IgD-negative memory B cell (primary cell): ENCODE results near the gene DEFB124. TPM values are rescaled to one million over a fixed set of nuclear protein-coding genes. Genes with fewer than 3 reads are reported as not detected.
"Not testable (repeated sequence)": the region's sequence is repeated elsewhere in the genome, so short reads cannot be mapped to it uniquely, and the experiment has no call there.

Experiments used
- H3K27ac Mint-ChIP-seq, 3 donors: one replicate each; pipeline ENCODE4 v1.8.0; 2020 to 2022; ENCODE audit warnings: mild to moderate bottlenecking in 3 of 3, mixed read lengths in 3 of 3, moderate library complexity in 1 of 3
- H3K27me3 Mint-ChIP-seq: one replicate; pipeline ENCODE4 v1.8.0; 2021; ENCODE audit warnings: mixed read lengths
- H3K36me3 Mint-ChIP-seq: one replicate; pipeline ENCODE4 v1.8.0; 2020; ENCODE audit warnings: mild to moderate bottlenecking, mixed read lengths
- H3K4me1 Mint-ChIP-seq, 3 donors: one replicate each; pipeline ENCODE4 v1.8.0; 2020 to 2022; ENCODE audit warnings: mixed read lengths in 3 of 3, mild to moderate bottlenecking in 1 of 3
- H3K4me3 Mint-ChIP-seq, 4 donors: one replicate each; pipeline ENCODE4 v1.8.0; 2020 to 2022; ENCODE audit warnings: mild to moderate bottlenecking in 4 of 4, mixed read lengths in 4 of 4, moderate library complexity in 3 of 4
- H3K9me3 Mint-ChIP-seq, 3 donors: one replicate each; pipeline ENCODE4 v1.8.0; 2020 to 2021; ENCODE audit warnings: mixed read lengths in 3 of 3, mild to moderate bottlenecking in 1 of 3
- polyA plus RNA-seq: library from polyadenylated mRNA; unstranded; fragments of 300-500 nt; fragmentation: Illumina TruSeq; gene quantifications from one replicate; pipeline ENCODE4 v1.2.3, GENCODE V29; 2021

DEFB124 gene
- polyA plus RNA-seq, 1 donor from 2014 or later, result not detected

- H3K4me1 Mint-ChIP-seq, result peaks cover 13 to 20% (median 14%) of the 10 kb centered on the region in 3 donors
- no peak overlapping the region for H3K4me3 Mint-ChIP-seq
- peaks cover 0 to 2% (median 0%) of the 10 kb centered on the region in 3 donors for H3K9me3 Mint-ChIP-seq
- peaks cover 2% of the 10 kb centered on the region for H3K36me3 Mint-ChIP-seq
- H3K27me3 Mint-ChIP-seq, result peaks cover 26% of the 10 kb centered on the region
- H3K27ac Mint-ChIP-seq, result no peak overlapping the region
Measured at GRCh38 chr20:31472395-31473330, 2.3 kb downstream of the DEFB124 start.

DNA sequence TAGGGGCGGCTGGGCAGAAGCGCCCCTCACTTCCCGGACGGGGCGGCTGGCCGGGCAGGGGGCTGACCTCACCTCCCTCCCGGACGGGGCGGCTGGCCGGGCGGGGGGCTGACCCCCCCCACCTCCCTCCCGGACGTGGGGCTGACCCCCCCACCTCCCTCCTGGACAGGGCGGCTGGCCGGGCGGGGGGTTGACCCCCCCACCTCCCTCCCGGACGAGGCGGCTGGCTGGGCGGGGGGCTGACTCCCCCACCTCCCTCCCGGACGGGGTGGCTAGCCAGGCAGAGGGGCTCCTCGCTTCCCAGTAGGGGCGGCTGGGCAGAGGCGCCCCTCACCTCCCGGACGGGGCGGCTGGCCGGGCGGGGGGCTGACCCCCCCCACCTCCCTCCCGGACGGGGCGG lies 4.0 kb downstream of the DEFB124 start:
- Mint-ChIP-seq H3K27me3 (peaks cover 11% of the 10 kb centered on the region), H3K4me1 (peaks cover 13 to 20% (median 14%) of the 10 kb centered on the region in 3 donors)
- H3K4me3 Mint-ChIP-seq, H3K27ac Mint-ChIP-seq, H3K36me3 Mint-ChIP-seq, H3K9me3 Mint-ChIP-seq: not testable (repeated sequence)

DNA sequence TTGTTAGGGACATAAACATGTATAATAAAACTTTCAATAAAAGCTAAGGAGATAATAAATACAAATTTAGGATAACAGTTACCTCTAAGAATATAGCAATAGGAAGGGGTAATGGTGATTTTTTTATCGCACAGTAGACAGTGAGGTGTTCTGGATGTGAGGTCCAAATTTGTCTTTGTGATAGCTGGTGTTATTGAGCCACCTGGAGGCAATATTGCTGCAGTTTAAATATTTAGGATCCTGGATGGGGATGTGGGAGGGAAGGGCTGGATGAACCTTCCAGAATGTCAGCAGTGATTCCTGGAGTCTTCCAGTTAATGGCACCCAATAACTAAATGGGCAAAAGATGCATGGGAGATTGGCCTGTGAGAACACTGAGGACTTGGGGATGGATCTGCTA lies 20.6 kb downstream of the DEFB124 start:
- no peak overlapping the region for H3K27ac Mint-ChIP-seq
- peaks cover 0 to 4% (median 2%) of the 10 kb centered on the region in 3 donors for H3K9me3 Mint-ChIP-seq
- no peak overlapping the region for H3K4me3 Mint-ChIP-seq
- H3K27me3 Mint-ChIP-seq, result peaks cover 12% of the 10 kb centered on the region
- H3K4me1 Mint-ChIP-seq, result no peaks in the 10 kb centered on the region
- H3K36me3 Mint-ChIP-seq, result no peaks in the 10 kb centered on the region

- no peak overlapping the region for H3K4me3 Mint-ChIP-seq
- peaks cover 10% of the 10 kb centered on the region for H3K27me3 Mint-ChIP-seq
- no peak overlapping the region for H3K27ac Mint-ChIP-seq
- H3K4me1 Mint-ChIP-seq, result peaks cover 0 to 4% (median 0%) of the 10 kb centered on the region in 3 donors
- peaks cover 2% of the 10 kb centered on the region for H3K36me3 Mint-ChIP-seq
- peaks cover 0 to 7% (median 2%) of the 10 kb centered on the region in 3 donors for H3K9me3 Mint-ChIP-seq
Measured at GRCh38 chr20:31452575-31452974, 22.4 kb downstream of the DEFB124 start.

- Mint-ChIP-seq H3K4me1 (peaks cover 0 to 4% (median 0%) of the 10 kb centered on the region in 3 donors), H3K36me3 (peaks cover 2% of the 10 kb centered on the region), H3K27me3 (peaks cover 13% of the 10 kb centered on the region), H3K4me3 (no peak overlapping the region), H3K9me3 (peaks cover 0 to 5% (median 2%) of the 10 kb centered on the region in 3 donors), H3K27ac (no peak overlapping the region)
Measured at GRCh38 chr20:31449511-31450414, 25.2 kb downstream of the DEFB124 start.

- H3K27ac Mint-ChIP-seq, result no peak overlapping the region
- H3K4me3 Mint-ChIP-seq, result no peak overlapping the region
- H3K4me1 Mint-ChIP-seq, result peaks cover 0 to 4% (median 0%) of the 10 kb centered on the region in 3 donors
- peaks cover 2% of the 10 kb centered on the region for H3K36me3 Mint-ChIP-seq
- H3K9me3 Mint-ChIP-seq, result peaks cover 0 to 3% (median 0%) of the 10 kb centered on the region in 3 donors
- H3K27me3 Mint-ChIP-seq, result peaks cover 8% of the 10 kb centered on the region
Measured at GRCh38 chr20:31446084-31446819, 28.7 kb downstream of the DEFB124 start.

DNA sequence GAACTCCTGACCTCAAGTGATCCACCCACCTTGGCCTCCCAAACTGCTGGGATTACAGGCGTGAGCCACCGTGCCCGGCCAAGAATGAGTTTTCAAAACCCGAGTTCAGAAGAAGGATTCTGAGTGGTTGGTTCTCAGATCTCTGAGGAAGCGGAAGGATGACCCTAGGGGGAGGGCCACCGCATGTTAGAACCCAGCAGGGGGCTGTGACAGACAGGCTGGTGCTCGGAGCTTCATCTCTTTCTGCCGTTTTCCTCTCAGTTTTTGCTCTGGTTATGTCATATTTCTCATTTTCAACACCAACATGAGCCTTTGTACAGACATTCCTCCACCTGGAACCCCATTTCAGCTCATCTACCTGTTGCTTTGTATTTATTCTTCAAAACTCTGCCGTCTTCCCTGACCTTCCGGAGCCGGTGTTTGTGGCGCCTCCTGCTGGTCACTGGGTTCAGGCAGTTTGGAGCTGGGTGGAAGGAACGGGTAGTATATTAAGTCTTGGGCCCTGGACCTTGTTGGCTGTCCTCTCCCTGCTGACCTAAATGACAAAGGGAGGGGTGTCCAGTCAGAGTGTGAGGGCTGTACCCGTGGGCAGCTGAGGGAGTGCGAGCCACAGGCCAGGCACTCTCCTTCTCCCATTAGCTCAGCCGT lies 34.8 kb downstream of the DEFB124 start, which contains the start of gene DEFB123:
Gene DEFB123 (plus strand): TSS at position 621 of the 648 bp plus-strand sequence. CDS start 67 bp downstream, outside the sequence.
- Mint-ChIP-seq H3K27ac (peak within 1 kb of the TSS in 1 of 3 donors; percentile 20), H3K36me3 (no peaks in the 10 kb centered on the region), H3K4me1 (no peaks in the 10 kb centered on the region), H3K27me3 (peaks cover 9% of the 10 kb centered on the region), H3K4me3 (no peak within 1 kb of the TSS), H3K9me3 (no peaks in the 10 kb centered on the region)

- H3K27ac Mint-ChIP-seq, result no peak overlapping the region
- peaks cover 11% of the 10 kb centered on the region for H3K27me3 Mint-ChIP-seq
- no peak overlapping the region for H3K4me3 Mint-ChIP-seq
- no peaks in the 10 kb centered on the region for H3K36me3 Mint-ChIP-seq
- no peaks in the 10 kb centered on the region for H3K4me1 Mint-ChIP-seq
- peaks cover 0 to 2% (median 0%) of the 10 kb centered on the region in 3 donors for H3K9me3 Mint-ChIP-seq
Measured at GRCh38 chr20:31430568-31431115, 44.3 kb downstream of the DEFB124 start.

- not testable (repeated sequence) for H3K27ac Mint-ChIP-seq, H3K9me3 Mint-ChIP-seq, H3K36me3 Mint-ChIP-seq, H3K27me3 Mint-ChIP-seq, H3K4me3 Mint-ChIP-seq, H3K4me1 Mint-ChIP-seq
Measured at GRCh38 chr20:31427576-31427975, 47.4 kb downstream of the DEFB124 start.

DNA sequence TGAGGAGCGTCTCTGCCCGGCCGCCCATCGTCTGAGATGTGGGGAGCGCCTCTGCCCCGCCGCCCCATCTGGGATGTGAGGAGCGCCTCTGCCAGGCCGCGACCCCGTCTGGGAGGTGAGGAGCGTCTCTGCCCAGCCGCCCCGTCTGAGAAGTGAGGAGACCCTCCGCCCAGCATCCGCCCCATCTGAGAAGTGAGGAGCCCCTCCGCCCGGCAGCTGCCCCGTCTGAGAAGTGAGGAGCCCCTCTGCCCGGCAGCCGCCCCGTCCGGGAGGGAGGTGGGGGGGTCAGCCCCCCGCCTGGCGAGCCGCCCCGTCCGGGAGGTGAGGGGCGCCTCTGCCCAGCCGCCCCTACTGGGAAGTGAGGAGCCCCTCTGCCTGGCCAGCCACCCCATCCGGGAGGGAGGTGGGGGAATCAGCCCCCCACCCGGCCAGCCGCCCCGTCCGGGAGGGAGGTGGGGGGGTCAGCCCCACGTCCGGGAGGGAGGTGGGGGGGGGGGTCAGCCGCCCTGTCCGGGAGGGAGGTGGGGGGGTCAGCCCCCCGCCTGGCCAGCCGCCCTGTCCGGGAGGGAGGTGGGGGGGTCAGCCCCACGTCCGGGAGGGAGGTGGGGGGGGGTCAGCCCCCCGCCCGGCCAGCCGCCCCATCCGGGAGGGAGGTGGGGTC lies 47.9 kb downstream of the DEFB124 start:
- H3K4me1 Mint-ChIP-seq, H3K9me3 Mint-ChIP-seq, H3K27me3 Mint-ChIP-seq, H3K27ac Mint-ChIP-seq, H3K36me3 Mint-ChIP-seq, H3K4me3 Mint-ChIP-seq: not testable (repeated sequence)

GRCh38 chr20:31425797-31426196 lies 49.1 kb downstream of the DEFB124 start:
- no peak overlapping the region for H3K4me3 Mint-ChIP-seq
- H3K27me3 Mint-ChIP-seq, result peaks cover 3% of the 10 kb centered on the region
- H3K9me3 Mint-ChIP-seq, result peaks cover 0 to 2% (median 0%) of the 10 kb centered on the region in 3 donors
- no peak overlapping the region for H3K27ac Mint-ChIP-seq
- no peaks in the 10 kb centered on the region for H3K36me3 Mint-ChIP-seq
- H3K4me1 Mint-ChIP-seq, result no peaks in the 10 kb centered on the region

- H3K4me3 Mint-ChIP-seq, result no peak overlapping the region
Measured at GRCh38 chr20:31418307-31418706, 56.6 kb downstream of the DEFB124 start.

DNA sequence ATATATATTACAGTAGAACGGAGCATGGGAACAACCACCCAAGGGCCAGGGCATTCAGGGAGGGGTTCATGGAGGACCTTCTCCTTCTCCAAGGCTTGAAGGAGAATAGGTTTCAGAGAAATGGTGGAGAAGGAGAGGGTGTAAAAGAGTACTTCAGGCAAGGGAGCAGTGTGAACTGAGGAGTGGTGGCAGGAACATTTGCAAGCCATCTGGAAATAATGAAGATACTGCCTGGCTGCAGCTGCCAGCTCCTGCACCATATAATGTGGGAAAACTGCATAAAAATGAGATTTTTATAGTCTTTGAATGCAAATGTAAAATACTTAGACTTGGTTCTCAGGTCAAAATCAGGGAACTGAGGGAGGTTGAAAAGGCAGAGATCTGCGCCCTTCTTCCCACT lies 59.3 kb downstream of the DEFB124 start:
- Mint-ChIP-seq H3K27ac (no peak overlapping the region), H3K9me3 (peaks cover 0 to 7% (median 3%) of the 10 kb centered on the region in 3 donors), H3K36me3 (no peaks in the 10 kb centered on the region), H3K4me1 (no peaks in the 10 kb centered on the region), H3K27me3 (peaks cover 3% of the 10 kb centered on the region), H3K4me3 (no peak overlapping the region)

More at GRCh38 chr20:31418307-31418706, 56.6 kb downstream of the DEFB124 start:
- H3K36me3 Mint-ChIP-seq, result no peaks in the 10 kb centered on the region
- no peaks in the 10 kb centered on the region for H3K27me3 Mint-ChIP-seq
- H3K27ac Mint-ChIP-seq, result no peak overlapping the region
- no peaks in the 10 kb centered on the region for H3K4me1 Mint-ChIP-seq
- H3K9me3 Mint-ChIP-seq, result peaks cover 0 to 7% (median 3%) of the 10 kb centered on the region in 3 donors
